HG02943 (cell line): ENCODE measurements around the gene FOLR1.
"Not testable (repeated sequence)": the region's sequence is repeated elsewhere in the genome, so short reads cannot be mapped to it uniquely, and the experiment has no call there.

Experiments used
- ATAC-seq: cut with Tn5 transposase; IDR thresholded peaks from one replicate; pipeline ENCODE4 v1.9.1; 2021; ENCODE audit warnings: mild to moderate bottlenecking, low read depth, moderate library complexity; ENCODE audit not compliant: unreplicated experiment

FOLR1 gene

GRCh38 chr11:72180892-72181552, 10.9 kb upstream of the FOLR1 start:
- not testable (repeated sequence) for ATAC-seq

- not testable (repeated sequence) for ATAC-seq
These were observed 10.4 kb upstream of the FOLR1 start for GRCh38 chr11:72181553-72181958.

- no peak for ATAC-seq
These were observed 3.7 kb upstream of the FOLR1 start for GRCh38 chr11:72188267-72188666.

GRCh38 chr11:72189455-72190250, 2.3 kb upstream of the FOLR1 start:
- no peak for ATAC-seq

- no peak for ATAC-seq
These were observed 1.3 kb upstream of the FOLR1 start for GRCh38 chr11:72190631-72191071.

- ATAC-seq: no peak
These were observed 3.8 kb downstream of the FOLR1 start for GRCh38 chr11:72195518-72196270.

GRCh38 chr11:72201445-72201844, 9.5 kb downstream of the FOLR1 start:
- not testable (repeated sequence) for ATAC-seq

- ATAC-seq: no peak
These were observed 10.6 kb downstream of the FOLR1 start for GRCh38 chr11:72202571-72202970.

GRCh38 chr11:72203163-72203562, 11.2 kb downstream of the FOLR1 start:
- ATAC-seq: no peak

GRCh38 chr11:72204886-72205285, 12.9 kb downstream of the FOLR1 start:
- no peak for ATAC-seq

GRCh38 chr11:72206794-72207193, 14.9 kb downstream of the FOLR1 start:
- ATAC-seq: not testable (repeated sequence)

GRCh38 chr11:72208281-72208680, 16.3 kb downstream of the FOLR1 start:
- ATAC-seq: no peak

GRCh38 chr11:72209101-72209500, 17.2 kb downstream of the FOLR1 start:
- no peak for ATAC-seq

- no peak for ATAC-seq
These were observed 24.7 kb downstream of the FOLR1 start, which contains the start of gene FOLR2 for GRCh38 chr11:72216638-72217037. TSS of gene FOLR2 (plus strand) at chr11:72216794. CDS start at chr11:72218585, 1,791 bp downstream.

GRCh38 chr11:72217841-72218240, 25.9 kb downstream of the FOLR1 start:
- no peak for ATAC-seq

GRCh38 chr11:72218251-72218745, 26.4 kb downstream of the FOLR1 start:
- no peak for ATAC-seq

- no peak for ATAC-seq
These were observed 28.9 kb downstream of the FOLR1 start for GRCh38 chr11:72220696-72221363.

- ATAC-seq: no peak
These were observed 29.6 kb downstream of the FOLR1 start for GRCh38 chr11:72221386-72222075.

GRCh38 chr11:72222106-72222891, 30.4 kb downstream of the FOLR1 start:
- no peak for ATAC-seq
